ENCODE data around the gene SENP1. TPM values are rescaled to one million over a fixed set of nuclear protein-coding genes. Genes with fewer than 3 reads are reported as not detected.

The SENP1 gene
- total RNA-seq, 1 donor, result 43.8 TPM

- TF ChIP-seq CTCF (IDR thresholded peaks at IDR 0.05; ENCODE audit: insufficient read depth, low read length), result no peak
Measured at GRCh38 chr12:48123169-48123568, 17.3 kb upstream of the SENP1 start.

DNA sequence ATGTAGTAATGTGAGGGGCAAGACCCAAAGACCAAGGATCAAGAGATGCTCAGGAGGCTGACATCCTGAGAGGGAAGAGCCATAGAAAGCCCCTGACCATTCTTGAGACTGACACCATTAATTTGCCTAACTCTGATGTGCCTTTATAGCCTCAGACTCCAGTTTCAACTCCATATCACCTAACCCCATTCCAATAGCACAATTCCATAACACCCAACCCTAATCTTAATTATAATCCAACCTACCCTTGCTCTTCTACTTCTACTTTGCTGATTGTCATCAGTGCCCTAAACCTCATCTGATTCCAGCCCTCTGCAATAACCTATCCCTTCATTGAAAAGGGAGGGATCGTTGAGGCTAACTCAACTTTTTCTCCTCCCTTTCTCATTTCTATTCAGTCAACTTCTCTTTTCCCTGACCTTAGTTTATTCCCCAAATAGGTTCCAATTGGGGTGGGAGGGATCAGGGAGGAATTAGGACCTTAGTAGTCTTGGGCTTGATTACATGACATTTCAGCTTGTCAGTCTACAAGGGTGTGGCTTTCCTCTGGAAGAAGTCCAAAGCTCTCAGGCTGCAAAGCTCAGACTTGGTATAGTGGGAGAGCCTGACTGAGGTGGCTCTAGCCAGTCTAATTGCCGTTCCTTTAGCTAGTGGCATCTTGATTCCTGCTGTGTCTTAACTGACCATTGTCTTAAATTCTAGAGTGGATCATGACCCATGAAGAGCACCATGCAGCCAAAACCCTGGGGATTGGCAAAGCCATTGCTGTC, 16.4 kb upstream of the SENP1 start:
- no peak for TF ChIP-seq CTCF (IDR thresholded peaks at IDR 0.05; ENCODE audit: insufficient read depth, low read length)
- H3K4me3 ChIP-seq (ENCODE audit: low read depth, low read length), result no peak overlapping the region
- DNase-seq (ENCODE audit: low read depth), result no peak

More at GRCh38 chr12:48123169-48123568, 17.3 kb upstream of the SENP1 start:
- DNase-seq (ENCODE audit: low read depth), result no peak
- H3K4me3 ChIP-seq (ENCODE audit: low read depth, low read length), result no peak overlapping the region

GRCh38 chr12:48121522-48121921, 15.6 kb upstream of the SENP1 start:
- no peak overlapping the region for H3K4me3 ChIP-seq (ENCODE audit: low read depth, low read length)
- no peak for DNase-seq (ENCODE audit: low read depth)
- TF ChIP-seq CTCF (IDR thresholded peaks at IDR 0.05; ENCODE audit: insufficient read depth, low read length), result no peak

DNA sequence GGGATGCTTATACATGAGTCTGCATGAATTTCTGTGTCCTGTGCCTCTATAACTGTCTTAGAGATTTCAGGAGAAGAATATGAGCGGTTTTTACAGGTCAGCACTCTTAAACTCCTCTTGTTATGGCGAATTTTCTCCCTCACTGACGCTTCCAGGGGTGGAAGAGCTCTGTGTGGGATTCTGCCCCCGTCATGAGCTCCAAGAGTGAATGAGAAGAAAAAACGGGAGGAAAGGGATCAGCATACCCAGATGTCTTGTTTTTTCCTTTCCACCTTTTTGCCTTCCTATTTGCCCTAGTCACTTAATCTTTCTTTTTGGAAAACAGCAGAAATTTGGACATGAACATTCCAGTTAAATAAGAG, 13.9 kb upstream of the SENP1 start:
- TF ChIP-seq CTCF (IDR thresholded peaks at IDR 0.05; ENCODE audit: insufficient read depth, low read length), result no peak
- DNase-seq (ENCODE audit: low read depth), result no peak
- H3K4me3 ChIP-seq (ENCODE audit: low read depth, low read length), result peak overlapping the region; percentile 96

- H3K4me3 ChIP-seq (ENCODE audit: low read depth, low read length), result peak within 1 kb of the TSS; percentile 96
- DNase-seq (ENCODE audit: low read depth), result peak; percentile 90
- TF ChIP-seq CTCF (IDR thresholded peaks at IDR 0.05; ENCODE audit: insufficient read depth, low read length), result no peak
Measured at GRCh38 chr12:48119078-48119833, 13.4 kb upstream of the SENP1 start, which contains the start of gene PFKM. TSS of gene PFKM (plus strand) at chr12:48119364. CDS start at chr12:48122775, 3,411 bp downstream.

DNA sequence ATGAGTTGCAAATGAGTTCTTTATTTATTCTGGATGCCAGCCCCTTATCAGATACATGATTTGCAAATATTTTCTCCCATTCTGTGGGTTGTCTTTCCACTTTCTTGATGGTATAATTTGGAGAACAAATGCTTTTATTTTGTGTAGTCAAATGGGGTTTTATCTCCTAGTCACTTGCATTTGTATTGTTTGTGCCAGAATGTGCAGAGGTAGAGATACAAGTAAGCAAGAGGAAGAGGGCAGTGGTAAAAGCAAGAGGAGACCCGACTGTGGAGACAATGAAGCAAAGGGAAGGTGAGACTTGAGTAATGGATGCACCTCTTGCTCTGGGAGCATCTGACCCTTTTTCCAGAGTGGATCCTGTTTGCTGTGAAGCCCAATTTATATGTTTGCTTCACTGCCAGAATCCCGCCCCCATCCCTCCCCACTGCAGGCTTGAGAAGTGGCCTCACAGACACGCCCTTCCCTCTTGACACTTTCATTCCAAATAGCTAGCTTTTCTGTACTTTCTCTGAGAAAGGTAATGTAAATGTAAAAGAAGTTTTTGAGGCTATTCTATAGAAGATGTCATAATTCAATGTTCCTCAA, 12.5 kb upstream of the SENP1 start:
- DNase-seq (ENCODE audit: low read depth), result no peak
- TF ChIP-seq CTCF (IDR thresholded peaks at IDR 0.05; ENCODE audit: insufficient read depth, low read length), result no peak
- peak overlapping the region; percentile 96 for H3K4me3 ChIP-seq (ENCODE audit: low read depth, low read length)

Data from fibroblast of the aortic adventitia (primary cell).